Non-pigmented ciliary epithelial cell (primary cell): ENCODE measurements around the gene VPS39.

Experiments used
- DNase-seq: peaks from one replicate; pipeline ENCODE4 v3.0.0-alpha.2; 2010; ENCODE audit warnings: low read depth

The VPS39 gene

DNA sequence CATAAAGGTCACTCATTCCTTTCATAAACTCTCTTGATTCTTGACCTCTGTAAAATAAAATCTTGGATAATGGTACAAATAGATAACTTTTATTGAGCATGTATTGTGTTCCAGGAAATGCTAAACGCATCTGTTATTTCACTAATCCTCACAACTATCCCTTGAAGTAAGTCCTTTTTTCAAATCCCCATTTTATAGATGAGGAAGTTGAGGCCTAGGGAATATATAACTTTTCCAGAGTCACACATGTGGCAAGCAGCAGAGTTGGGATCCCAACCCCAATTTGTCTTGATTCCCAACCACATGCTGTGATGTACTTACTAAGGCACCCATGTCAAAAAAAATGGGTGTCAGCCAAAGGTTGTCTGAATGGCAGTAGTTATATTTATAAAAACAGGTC lies 6.3 kb downstream of the VPS39 start:
- DNase-seq = no peak

- DNase-seq = no peak
Observed at GRCh38 chr15:42199126-42199525, 9.0 kb downstream of the VPS39 start.

DNA sequence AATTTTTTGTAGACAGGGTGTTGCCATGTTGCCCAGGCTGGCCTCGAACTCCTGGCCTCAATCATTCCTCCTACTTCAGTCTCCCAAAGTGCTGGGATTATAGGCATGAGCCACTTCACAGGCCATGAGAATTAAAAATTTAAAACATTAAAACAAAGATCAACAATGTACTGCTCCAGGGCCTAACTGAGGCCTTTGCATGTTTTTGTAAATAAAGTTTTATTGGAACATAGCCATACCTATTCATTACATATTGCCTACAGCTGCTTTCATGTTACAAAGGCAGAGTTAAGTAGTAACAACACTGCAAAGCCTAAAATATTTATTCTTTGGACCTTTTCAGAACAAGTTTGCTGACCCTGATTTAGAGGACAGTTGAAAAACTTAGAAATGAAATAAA lies 9.6 kb downstream of the VPS39 start:
- no peak for DNase-seq

DNA sequence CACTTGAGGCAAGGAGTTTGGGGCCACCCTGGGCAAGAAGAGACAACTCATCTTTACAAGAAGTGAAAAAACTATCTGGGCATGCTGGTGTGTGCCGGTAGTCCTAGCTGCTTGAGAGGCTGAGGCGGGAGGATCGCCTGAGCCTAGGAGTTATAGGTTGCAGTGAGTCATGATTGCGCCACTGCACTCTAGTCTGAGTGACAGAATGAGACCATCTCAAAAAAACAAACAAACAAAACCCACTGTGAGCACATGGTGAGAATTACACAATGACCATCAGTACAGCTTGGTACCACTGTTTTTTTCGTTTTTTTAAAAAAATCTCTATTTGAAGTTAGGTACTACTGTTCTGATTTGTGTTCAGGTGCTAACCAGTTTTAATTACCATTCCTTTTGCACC lies 13.6 kb downstream of the VPS39 start:
- no peak for DNase-seq

DNA sequence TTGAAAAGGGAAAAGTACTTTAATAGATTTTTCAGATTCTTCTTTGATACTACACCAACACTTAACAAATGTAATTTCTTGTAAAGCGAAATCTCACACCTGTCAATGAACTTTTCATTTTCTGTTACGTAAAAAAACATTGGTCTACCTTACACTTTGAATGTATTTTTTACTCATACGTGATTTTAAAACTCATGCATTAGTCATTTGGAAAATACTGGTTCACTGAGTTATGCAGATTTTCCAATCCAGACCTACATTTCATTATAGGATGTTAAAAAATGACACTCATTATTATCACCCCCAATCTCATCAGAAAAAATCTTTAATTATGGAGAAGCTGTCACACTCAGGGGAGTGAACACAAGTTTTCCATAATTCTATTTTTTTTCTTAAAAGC lies 14.7 kb downstream of the VPS39 start:
- DNase-seq = no peak

DNA sequence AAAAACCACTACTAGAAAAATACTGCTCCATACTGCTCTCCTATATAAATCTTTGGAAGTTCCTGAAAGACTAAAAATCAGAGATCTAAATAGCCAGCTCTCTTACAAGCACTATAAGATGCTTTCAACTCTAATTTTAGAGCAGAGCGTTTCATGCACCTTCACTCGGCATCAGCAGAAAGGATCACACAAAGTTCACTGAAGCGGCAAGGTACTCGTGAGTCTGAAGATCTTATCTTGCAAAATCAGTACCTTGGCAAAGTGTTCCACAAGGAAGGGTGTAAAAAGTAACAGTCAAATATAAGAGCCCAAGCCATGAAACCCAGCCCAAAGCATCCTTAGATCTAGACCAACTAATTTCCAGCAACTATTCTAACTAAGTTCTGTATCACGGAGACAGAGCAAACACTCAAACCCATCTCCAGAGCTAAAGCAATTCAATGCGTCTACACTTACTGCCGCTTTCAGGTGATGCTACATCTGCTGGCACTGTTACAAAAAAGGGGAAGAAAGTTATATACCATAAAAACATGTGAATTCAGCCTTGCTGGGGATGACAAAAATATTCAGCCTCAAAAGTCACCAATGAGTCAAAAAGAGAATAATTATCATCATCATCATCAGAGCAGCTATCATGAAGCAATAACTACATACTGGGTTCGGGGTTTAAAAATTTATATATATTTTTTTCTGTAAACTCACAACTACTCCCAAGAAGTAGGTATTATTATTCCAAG lies 16.3 kb downstream of the VPS39 start:
- no peak for DNase-seq

- DNase-seq = no peak
Observed at GRCh38 chr15:42190370-42190769, 17.7 kb downstream of the VPS39 start.

DNA sequence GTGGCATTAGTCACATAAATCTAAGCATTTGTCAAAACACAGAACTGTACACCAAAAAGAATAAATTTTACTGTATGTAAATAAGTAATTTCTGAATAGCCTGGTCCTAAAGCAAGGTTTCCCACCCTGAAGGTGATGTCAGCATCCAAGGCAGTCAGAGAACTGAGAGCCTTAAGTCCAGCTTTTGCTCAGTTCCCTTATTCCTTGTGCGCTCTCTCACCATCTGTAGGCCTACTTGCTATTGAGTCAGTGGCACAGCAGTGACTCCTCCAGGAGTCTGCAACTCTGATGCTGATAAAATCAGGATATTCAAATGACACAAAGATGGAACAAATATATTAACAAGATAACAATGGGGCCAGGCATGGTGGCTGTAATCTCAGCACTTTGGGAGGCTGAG lies 22.3 kb downstream of the VPS39 start:
- DNase-seq = no peak

DNA sequence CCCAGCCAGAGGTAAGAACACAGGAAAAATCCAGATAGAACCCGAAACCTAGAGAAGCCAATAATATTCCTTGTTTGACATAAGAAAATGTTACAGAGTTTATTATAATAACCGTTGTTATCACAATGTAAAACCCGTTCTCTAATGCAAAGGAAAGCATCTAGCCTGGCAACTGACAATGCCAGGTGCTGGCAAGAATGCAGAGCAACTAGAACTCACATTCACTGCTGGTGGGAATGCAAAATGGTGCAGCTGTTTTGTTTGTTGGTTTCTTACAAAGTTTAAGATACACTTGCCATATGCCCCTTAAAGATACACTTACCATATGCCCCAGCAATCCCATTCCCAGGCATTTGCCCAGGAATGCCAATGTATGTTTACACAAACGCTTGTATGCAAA lies 23.4 kb downstream of the VPS39 start:
- no peak for DNase-seq

GRCh38 chr15:42184296-42184695 lies 23.8 kb downstream of the VPS39 start:
- DNase-seq = no peak

GRCh38 chr15:42182961-42183360 lies 25.1 kb downstream of the VPS39 start:
- no peak for DNase-seq

DNA sequence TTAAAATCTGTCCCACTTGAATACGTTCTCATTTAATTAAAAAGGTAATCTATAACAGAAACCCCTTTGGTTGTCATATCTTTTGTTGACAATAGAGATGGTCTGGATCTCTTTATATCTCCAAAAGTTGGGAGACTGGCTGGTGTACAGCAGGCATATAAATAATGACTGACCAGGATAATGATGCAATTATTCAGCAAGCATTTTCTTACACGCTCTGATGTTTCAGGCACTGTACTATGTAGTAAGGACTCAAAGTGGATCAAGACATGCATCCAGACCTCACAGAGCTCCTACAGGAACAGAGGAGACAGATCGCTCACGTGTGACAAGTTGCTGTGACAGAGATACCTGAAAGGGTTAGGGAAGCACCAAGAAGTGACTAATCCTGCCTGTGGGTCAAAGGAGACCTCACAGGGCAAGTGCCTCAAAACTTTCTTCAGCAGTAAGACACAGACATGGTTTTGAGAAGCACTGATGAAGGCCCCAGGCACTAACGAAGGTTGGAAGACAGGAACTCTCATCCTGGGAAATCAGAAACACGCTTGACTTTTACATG lies 25.7 kb downstream of the VPS39 start:
- no peak for DNase-seq

DNA sequence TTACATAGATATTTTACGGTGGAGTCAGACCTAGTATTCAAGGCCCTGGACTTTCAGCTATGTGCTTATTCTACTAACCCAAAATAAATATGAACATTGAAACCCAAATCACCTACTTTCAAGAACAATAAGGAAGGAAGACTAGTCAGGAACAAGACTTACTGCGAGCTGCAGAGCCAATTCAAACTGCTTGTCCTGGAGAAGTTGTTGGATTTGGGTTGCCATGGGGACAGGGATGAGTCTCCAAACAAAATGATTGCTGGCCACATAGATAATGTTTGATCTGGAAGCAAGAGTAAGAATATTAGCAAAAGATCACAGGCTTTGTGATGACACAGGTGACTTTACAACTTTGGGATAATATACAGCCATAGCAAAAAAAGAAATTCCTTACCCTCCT lies 30.0 kb downstream of the VPS39 start:
- DNase-seq = no peak

DNA sequence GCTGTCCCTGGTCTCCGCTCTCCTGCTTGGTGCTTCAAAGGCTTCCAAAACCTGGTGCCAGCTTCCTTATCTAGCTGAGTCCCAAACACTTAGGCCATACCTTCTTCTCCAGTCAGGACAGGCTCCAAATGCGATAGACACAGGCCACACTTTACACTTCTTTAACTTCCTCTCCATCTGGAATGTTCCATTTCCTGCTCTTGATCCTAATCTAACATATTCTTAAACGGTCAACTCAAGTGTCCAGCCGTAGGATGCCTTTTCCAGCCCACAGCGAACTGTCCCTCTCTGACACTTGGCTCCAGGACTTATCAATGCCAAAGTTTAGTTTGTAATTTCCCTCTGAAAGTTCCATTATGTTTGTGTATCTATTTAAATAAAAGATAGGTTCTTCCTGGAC lies 32.4 kb downstream of the VPS39 start:
- no peak for DNase-seq

- no peak for DNase-seq
Observed at GRCh38 chr15:42172475-42172874, 35.6 kb downstream of the VPS39 start.

- DNase-seq = no peak
Observed at GRCh38 chr15:42171795-42172194, 36.3 kb downstream of the VPS39 start.

GRCh38 chr15:42171122-42171521 lies 37.0 kb downstream of the VPS39 start:
- DNase-seq = no peak

DNA sequence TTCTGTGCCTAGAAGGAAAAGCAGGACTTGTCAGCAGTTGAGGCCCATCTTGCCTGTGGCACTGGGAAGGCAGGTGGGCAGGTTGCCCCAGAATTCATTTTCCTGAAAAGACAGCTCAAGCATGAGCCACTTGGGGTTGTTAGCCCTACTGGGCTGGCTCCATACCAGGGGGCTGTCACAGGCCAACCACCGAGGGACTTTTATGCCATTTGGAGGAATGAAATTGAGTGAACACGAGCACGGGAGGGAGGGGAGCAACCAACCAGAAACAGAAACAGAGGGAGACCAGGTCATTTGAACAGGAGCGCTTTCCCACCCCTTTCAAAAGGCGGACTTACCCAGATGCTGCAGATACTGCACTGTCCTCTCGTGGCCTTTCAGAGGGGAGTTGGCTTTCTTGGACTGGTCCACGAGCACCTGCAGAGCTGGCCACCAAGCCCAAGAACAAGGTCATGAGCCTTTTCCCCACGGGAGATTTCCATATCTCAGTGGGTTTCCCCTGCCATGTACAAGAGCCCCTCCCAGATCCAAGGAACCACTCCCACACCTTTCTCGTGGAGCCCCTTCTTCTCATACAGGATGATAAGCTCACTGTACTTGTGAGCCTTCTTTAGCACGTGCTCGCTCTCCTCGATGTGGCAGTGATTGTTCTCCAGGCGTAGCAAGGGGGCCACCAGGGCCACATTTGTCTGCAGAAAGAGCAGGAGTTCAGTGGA lies 41.7 kb downstream of the VPS39 start:
- DNase-seq = no peak

- no peak for DNase-seq
Observed at GRCh38 chr15:42165106-42165505, 43.0 kb downstream of the VPS39 start.

DNA sequence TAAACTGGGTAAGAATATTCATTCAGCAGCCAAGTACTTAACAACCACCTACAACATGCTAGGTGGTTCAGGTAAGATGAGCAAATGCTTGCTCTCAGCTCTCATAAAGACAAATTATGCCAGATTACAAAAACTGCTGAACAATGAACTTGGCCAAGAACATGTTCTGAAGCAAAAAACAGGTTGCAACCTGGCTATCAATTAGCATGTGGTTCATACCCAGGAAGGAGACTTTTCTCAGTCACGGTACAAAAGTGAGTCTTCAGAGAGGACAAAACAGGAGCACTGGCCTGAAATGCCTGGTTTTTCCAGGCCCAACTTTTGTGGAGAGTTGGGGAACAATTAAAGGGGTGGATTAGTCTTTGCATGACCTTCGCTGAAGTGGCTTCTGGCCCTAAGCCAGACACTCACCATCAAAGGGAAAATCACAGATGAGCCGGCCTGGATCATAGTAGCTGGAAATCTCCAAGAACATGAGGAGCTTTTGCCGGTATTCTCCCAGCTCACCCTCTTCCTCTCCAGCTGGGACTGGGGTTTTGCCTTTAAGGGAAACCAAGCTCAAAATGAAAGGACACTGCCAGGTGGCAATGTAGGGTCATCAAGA lies 44.1 kb downstream of the VPS39 start:
- no peak for DNase-seq

- DNase-seq = no peak
Observed at GRCh38 chr15:42163291-42163690, 44.8 kb downstream of the VPS39 start.

DNA sequence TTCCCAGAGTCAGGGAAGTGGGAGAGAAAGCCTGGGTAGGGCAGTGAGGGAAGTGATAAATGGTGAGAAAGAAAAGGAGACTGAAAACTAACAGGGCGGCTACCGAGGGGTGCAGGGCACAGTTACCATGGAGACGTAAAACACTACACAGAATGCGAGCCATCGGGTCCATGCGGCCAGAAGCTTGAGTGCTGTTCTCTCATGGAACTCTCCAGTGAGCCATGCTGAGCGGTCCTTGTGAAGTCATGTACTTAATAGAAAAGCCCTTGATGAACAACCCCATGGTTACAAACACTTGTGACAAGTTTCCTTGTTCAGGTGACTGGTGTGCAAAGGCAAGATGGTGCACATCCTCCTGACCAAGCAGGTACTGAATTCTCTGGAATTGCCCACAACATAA lies 48.0 kb downstream of the VPS39 start:
- DNase-seq = no peak

GRCh38 chr15:42159381-42160015 lies 48.6 kb downstream of the VPS39 start:
- no peak for DNase-seq
